Measurements from ENCODE around the gene ASZ1.

ASZ1 gene

GRCh38 chr7:117364339-117365080 lies 62.8 kb downstream of the ASZ1 start:
- no peaks in the 10 kb centered on the region for H4K20me1 ChIP-seq (ENCODE audit: low read depth, low read length)
- peaks cover 63% of the 10 kb centered on the region for H3K36me3 ChIP-seq (ENCODE audit: low read length)
- H2AFZ ChIP-seq (ENCODE audit: low read depth, low read length, severe bottlenecking), result no peak overlapping the region
- H3K79me2 ChIP-seq (ENCODE audit: insufficient read depth, low read length), result peaks cover 13% of the 10 kb centered on the region
- H3K27me3 ChIP-seq (ENCODE audit: low read length), result no peaks in the 10 kb centered on the region
- no peaks in the 10 kb centered on the region for H3K9me3 ChIP-seq (ENCODE audit: insufficient read depth, low read length)
- TF ChIP-seq CTCF (IDR thresholded peaks at IDR 0.05; ENCODE audit: insufficient read depth, low read length, poor library complexity, severe bottlenecking), result no peak
- no peak for TF ChIP-seq EZH2phosphoT487 (conservative IDR thresholded peaks at IDR 0.05; ENCODE audit: low read length)
- H3K9me2 ChIP-seq (replicated peaks; ENCODE audit: insufficient read depth, low read length), result no peaks in the 10 kb centered on the region
- peak overlapping the region; percentile 5; the same call in 1 of the 2 replicates for H3K27ac ChIP-seq (ENCODE audit: low read depth, low read length)
- H3K4me3 ChIP-seq (ENCODE audit: insufficient read depth, low read length, poor library complexity, severe bottlenecking), result no peak overlapping the region
- H3K4me2 ChIP-seq (ENCODE audit: low read depth, low read length, poor library complexity, severe bottlenecking), result peak overlapping the region; percentile 8
- no peak overlapping the region for H3K9ac ChIP-seq (ENCODE audit: low read length)
- peaks cover 26% of the 10 kb centered on the region; the same call in 1 of the 2 replicates for H3F3A ChIP-seq (ENCODE audit: insufficient read depth)

GRCh38 chr7:117362294-117362888 lies 64.9 kb downstream of the ASZ1 start:
- Histone ChIP-seq H3K9ac (ENCODE audit: low read length) (no peak overlapping the region), H3K79me2 (ENCODE audit: insufficient read depth, low read length) (no peaks in the 10 kb centered on the region; the same call in 1 of the 2 replicates), H3K27ac (ENCODE audit: low read depth, low read length) (no peak overlapping the region), H3K9me2 (replicated peaks; ENCODE audit: insufficient read depth, low read length) (no peaks in the 10 kb centered on the region), H3K4me3 (ENCODE audit: insufficient read depth, low read length, poor library complexity, severe bottlenecking) (no peak overlapping the region), H2AFZ (ENCODE audit: low read depth, low read length, severe bottlenecking) (no peak overlapping the region), H3K4me2 (ENCODE audit: low read depth, low read length, poor library complexity, severe bottlenecking) (no peak overlapping the region), H3F3A (ENCODE audit: insufficient read depth) (peaks cover 26% of the 10 kb centered on the region; the same call in 1 of the 2 replicates), H3K36me3 (ENCODE audit: low read length) (peaks cover 48% of the 10 kb centered on the region), H3K27me3 (ENCODE audit: low read length) (no peaks in the 10 kb centered on the region), H3K9me3 (ENCODE audit: insufficient read depth, low read length) (no peaks in the 10 kb centered on the region), H4K20me1 (ENCODE audit: low read depth, low read length) (no peaks in the 10 kb centered on the region)
- TF ChIP-seq EZH2phosphoT487 (conservative IDR thresholded peaks at IDR 0.05; ENCODE audit: low read length) (no peak), CTCF (IDR thresholded peaks at IDR 0.05; ENCODE audit: insufficient read depth, low read length, poor library complexity, severe bottlenecking) (no peak)

- no peak overlapping the region for H3K4me2 ChIP-seq (ENCODE audit: low read depth, low read length, poor library complexity, severe bottlenecking)
- H3K4me3 ChIP-seq (ENCODE audit: insufficient read depth, low read length, poor library complexity, severe bottlenecking), result no peak overlapping the region
- H2AFZ ChIP-seq (ENCODE audit: low read depth, low read length, severe bottlenecking), result no peak overlapping the region
- H3F3A ChIP-seq (ENCODE audit: insufficient read depth), result no peaks in the 10 kb centered on the region
- no peak overlapping the region for H3K9ac ChIP-seq (ENCODE audit: low read length)
- no peak overlapping the region for H3K27ac ChIP-seq (ENCODE audit: low read depth, low read length)
- no peaks in the 10 kb centered on the region for H4K20me1 ChIP-seq (ENCODE audit: low read depth, low read length)
- H3K79me2 ChIP-seq (ENCODE audit: insufficient read depth, low read length), result no peaks in the 10 kb centered on the region
- H3K36me3 ChIP-seq (ENCODE audit: low read length), result peaks cover 3% of the 10 kb centered on the region; the same call in 1 of the 2 replicates
- TF ChIP-seq EZH2phosphoT487 (conservative IDR thresholded peaks at IDR 0.05; ENCODE audit: low read length), result no peak
- no peak for TF ChIP-seq CTCF (IDR thresholded peaks at IDR 0.05; ENCODE audit: insufficient read depth, low read length, poor library complexity, severe bottlenecking)
- no peaks in the 10 kb centered on the region for H3K9me3 ChIP-seq (ENCODE audit: insufficient read depth, low read length)
- H3K9me2 ChIP-seq (replicated peaks; ENCODE audit: insufficient read depth, low read length), result no peaks in the 10 kb centered on the region
- H3K27me3 ChIP-seq (ENCODE audit: low read length), result no peaks in the 10 kb centered on the region
Measured at GRCh38 chr7:117350027-117350426, 77.3 kb downstream of the ASZ1 start.
